Measurements from ENCODE around the gene OBP2B. TPM values are rescaled to one million over a fixed set of nuclear protein-coding genes. Genes with fewer than 3 reads are reported as not detected.
"Not testable (repeated sequence)": the region's sequence is repeated elsewhere in the genome, so short reads cannot be mapped to it uniquely, and the experiment has no call there.

The OBP2B gene
- polyA plus RNA-seq, 1 donor from 2014 or later = not detected

DNA sequence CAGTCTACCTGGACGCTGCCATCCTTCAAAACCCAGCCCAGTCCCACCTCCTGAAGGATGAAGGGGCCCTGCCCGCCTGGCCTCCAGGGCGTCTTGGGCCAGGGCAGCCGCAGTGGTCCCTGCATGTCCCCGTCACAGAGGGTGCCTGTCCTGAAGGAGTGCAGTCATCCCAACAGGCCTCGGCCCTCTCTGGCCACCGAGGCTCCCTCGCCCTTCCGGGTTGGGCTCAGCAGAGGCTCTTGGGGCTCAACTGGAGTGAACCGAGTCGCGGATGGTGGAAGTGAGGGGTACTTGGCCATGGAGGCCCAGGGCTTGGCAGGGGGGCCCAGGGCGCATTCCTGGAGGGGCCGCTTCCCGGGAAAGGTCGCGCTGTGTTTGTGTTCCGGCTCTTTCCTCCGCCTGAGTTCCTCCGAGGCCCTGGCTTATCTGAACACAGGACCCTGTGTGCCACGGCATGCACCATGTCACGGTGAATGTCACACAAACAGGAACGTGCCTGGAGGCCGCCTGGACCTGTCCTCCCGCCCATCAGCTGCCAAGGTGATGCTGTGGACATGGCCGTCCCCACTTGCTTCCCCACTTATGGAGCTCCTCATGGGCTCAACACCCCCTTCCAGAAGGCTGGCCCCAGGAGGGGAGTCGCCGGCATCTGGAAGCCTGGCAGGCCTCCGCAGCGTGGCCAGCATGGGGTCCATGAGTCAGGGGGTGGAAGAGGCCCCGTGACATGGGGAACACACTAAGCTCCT, 25.7 kb upstream of the OBP2B start:
- Histone ChIP-seq H3K36me3 (ENCODE audit: insufficient read depth, low read length) (no peaks in the 10 kb centered on the region), H4K20me1 (ENCODE audit: insufficient read depth) (no peaks in the 10 kb centered on the region), H3K27ac (ENCODE audit: low read length) (no peak overlapping the region), H2AFZ (ENCODE audit: low read depth, low read length) (no peak overlapping the region), H3K9me3 (ENCODE audit: low read length) (no peaks in the 10 kb centered on the region), H3K9ac (ENCODE audit: low read length) (no peak overlapping the region), H3K9me2 (ENCODE audit: insufficient read depth, low read length) (no peaks in the 10 kb centered on the region), H3K4me2 (ENCODE audit: low read length) (no peak overlapping the region), H3K79me2 (replicated peaks; ENCODE audit: insufficient read depth, low read length) (no peaks in the 10 kb centered on the region), H3K4me3 (ENCODE audit: low read length) (no peak overlapping the region), H3K27me3 (ENCODE audit: insufficient read depth, low read depth, low read length) (no peaks in the 10 kb centered on the region), H3F3A (ENCODE audit: insufficient read depth, low read length, poor library complexity, severe bottlenecking) (no peaks in the 10 kb centered on the region)
- no peak for TF ChIP-seq TAF1 (IDR thresholded peaks at IDR 0.05; ENCODE audit: low read depth)
- TF ChIP-seq, protein P1, sequence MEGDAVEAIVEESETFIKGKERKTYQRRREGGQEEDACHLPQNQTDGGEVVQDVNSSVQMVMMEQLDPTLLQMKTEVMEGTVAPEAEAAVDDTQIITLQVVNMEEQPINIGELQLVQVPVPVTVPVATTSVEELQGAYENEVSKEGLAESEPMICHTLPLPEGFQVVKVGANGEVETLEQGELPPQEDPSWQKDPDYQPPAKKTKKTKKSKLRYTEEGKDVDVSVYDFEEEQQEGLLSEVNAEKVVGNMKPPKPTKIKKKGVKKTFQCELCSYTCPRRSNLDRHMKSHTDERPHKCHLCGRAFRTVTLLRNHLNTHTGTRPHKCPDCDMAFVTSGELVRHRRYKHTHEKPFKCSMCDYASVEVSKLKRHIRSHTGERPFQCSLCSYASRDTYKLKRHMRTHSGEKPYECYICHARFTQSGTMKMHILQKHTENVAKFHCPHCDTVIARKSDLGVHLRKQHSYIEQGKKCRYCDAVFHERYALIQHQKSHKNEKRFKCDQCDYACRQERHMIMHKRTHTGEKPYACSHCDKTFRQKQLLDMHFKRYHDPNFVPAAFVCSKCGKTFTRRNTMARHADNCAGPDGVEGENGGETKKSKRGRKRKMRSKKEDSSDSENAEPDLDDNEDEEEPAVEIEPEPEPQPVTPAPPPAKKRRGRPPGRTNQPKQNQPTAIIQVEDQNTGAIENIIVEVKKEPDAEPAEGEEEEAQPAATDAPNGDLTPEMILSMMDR (IDR thresholded peaks at IDR 0.05; ENCODE audit: poor library complexity, severe bottlenecking) = no peak
- no peak for TF ChIP-seq MXI1 (conservative IDR thresholded peaks at IDR 0.05; ENCODE audit: poor library complexity, severe bottlenecking)
- TF ChIP-seq, protein P2, sequence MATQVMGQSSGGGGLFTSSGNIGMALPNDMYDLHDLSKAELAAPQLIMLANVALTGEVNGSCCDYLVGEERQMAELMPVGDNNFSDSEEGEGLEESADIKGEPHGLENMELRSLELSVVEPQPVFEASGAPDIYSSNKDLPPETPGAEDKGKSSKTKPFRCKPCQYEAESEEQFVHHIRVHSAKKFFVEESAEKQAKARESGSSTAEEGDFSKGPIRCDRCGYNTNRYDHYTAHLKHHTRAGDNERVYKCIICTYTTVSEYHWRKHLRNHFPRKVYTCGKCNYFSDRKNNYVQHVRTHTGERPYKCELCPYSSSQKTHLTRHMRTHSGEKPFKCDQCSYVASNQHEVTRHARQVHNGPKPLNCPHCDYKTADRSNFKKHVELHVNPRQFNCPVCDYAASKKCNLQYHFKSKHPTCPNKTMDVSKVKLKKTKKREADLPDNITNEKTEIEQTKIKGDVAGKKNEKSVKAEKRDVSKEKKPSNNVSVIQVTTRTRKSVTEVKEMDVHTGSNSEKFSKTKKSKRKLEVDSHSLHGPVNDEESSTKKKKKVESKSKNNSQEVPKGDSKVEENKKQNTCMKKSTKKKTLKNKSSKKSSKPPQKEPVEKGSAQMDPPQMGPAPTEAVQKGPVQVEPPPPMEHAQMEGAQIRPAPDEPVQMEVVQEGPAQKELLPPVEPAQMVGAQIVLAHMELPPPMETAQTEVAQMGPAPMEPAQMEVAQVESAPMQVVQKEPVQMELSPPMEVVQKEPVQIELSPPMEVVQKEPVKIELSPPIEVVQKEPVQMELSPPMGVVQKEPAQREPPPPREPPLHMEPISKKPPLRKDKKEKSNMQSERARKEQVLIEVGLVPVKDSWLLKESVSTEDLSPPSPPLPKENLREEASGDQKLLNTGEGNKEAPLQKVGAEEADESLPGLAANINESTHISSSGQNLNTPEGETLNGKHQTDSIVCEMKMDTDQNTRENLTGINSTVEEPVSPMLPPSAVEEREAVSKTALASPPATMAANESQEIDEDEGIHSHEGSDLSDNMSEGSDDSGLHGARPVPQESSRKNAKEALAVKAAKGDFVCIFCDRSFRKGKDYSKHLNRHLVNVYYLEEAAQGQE (IDR thresholded peaks at IDR 0.05; ENCODE audit: borderline replicate concordance) = no peak
- TF ChIP-seq EP300 (conservative IDR thresholded peaks at IDR 0.05; ENCODE audit: poor library complexity, severe bottlenecking) = no peak
- no peak for TF ChIP-seq RAD21 (conservative IDR thresholded peaks at IDR 0.05)
- no peak for TF ChIP-seq SMC3 (conservative IDR thresholded peaks at IDR 0.05; ENCODE audit: poor library complexity)
- TF ChIP-seq POLR2AphosphoS5 (IDR thresholded peaks at IDR 0.05) = no peak
- TF ChIP-seq EZH2 (IDR thresholded peaks at IDR 0.05; ENCODE audit: borderline replicate concordance, insufficient read depth, low read length, poor library complexity, severe bottlenecking) = no peak

DNA sequence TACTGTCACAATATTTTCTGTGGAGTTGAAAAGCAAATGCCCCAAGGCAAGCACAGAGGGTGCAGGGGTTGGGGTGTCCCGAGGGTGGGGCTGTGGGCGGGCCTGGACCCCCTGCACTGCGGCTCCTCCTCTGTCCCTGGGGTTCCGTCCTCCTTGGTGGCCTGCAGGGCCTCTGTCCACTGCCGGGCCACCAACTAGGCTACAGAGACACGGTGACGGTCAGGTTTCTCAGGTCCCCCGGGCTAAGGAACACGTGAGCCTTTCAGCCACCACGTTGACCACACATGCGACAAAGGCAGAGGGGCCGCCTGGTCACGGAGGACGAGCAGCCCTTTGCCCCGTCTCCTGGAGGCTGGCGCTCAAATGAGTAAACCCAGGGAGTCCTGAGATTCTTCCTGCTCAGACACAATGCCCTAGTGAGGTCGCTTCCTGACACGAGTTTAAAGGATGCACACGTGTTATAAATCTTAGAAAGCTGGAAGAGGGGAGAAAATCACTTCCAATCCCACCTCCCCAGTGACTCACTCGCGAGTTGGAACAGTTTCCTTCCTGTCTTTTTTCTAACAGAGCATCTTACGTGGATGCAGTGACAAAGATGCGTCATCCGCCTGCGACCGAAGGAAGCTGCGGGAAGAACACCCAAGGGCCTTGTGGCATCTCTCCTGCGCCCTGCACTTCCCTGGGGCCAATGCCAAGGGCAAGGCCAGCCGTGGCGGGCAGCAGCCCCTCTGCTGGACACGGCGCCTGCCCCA, 24.8 kb upstream of the OBP2B start:
- no peak overlapping the region for H3K9ac ChIP-seq (ENCODE audit: low read length)
- no peaks in the 10 kb centered on the region for H3K9me3 ChIP-seq (ENCODE audit: low read length)
- TF ChIP-seq POLR2AphosphoS5 (IDR thresholded peaks at IDR 0.05) = no peak
- TF ChIP-seq SMC3 (conservative IDR thresholded peaks at IDR 0.05; ENCODE audit: poor library complexity) = no peak
- no peak for TF ChIP-seq MXI1 (conservative IDR thresholded peaks at IDR 0.05; ENCODE audit: poor library complexity, severe bottlenecking)
- no peak for TF ChIP-seq EZH2 (IDR thresholded peaks at IDR 0.05; ENCODE audit: borderline replicate concordance, insufficient read depth, low read length, poor library complexity, severe bottlenecking)

DNA sequence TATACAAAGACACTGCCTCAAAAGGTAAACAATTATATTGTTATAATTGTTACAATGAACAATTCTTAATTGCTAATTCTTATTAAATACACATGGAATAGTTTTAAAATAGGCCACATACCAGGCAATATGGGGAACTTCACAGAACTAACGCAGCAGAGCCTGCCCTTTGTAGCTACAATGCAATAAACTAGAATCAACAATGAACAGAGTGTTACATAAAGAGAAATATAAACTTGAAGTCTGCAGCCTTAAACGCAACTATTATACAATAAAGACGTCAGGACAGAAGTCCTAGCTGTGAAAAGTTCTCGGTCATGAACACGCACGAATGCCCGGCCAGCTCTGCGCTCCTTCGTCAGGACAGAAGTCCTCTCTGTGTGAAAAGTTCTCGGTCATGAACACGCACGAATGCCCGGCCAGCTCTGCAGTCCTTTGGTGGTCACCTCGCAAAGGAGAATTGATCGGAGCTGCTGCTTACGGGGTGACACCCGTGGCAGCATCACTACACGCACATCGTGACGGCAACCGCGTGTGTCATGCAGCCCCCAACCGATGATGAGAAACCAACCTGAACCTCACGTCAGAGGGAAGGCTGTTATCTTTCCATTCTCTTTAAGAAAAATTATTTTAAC, 23.0 kb upstream of the OBP2B start:
- H3K27me3 ChIP-seq (ENCODE audit: insufficient read depth, low read depth, low read length); H3K36me3 ChIP-seq (ENCODE audit: insufficient read depth, low read length); H2AFZ ChIP-seq (ENCODE audit: low read depth, low read length); H3K79me2 ChIP-seq (replicated peaks; ENCODE audit: insufficient read depth, low read length); H3K4me2 ChIP-seq (ENCODE audit: low read length); H4K20me1 ChIP-seq (ENCODE audit: insufficient read depth); H3K9ac ChIP-seq (ENCODE audit: low read length); H3K9me2 ChIP-seq (ENCODE audit: insufficient read depth, low read length); H3K4me3 ChIP-seq (ENCODE audit: low read length); H3K27ac ChIP-seq (ENCODE audit: low read length); H3F3A ChIP-seq (ENCODE audit: insufficient read depth, low read length, poor library complexity, severe bottlenecking); H3K9me3 ChIP-seq (ENCODE audit: low read length): not testable (repeated sequence)

More for the DNA sequence above, 24.8 kb upstream of the OBP2B start:
- Histone ChIP-seq H3K79me2 (replicated peaks; ENCODE audit: insufficient read depth, low read length) (no peaks in the 10 kb centered on the region), H3F3A (ENCODE audit: insufficient read depth, low read length, poor library complexity, severe bottlenecking) (no peaks in the 10 kb centered on the region), H2AFZ (ENCODE audit: low read depth, low read length) (no peak overlapping the region), H3K27ac (ENCODE audit: low read length) (no peak overlapping the region), H3K9me2 (ENCODE audit: insufficient read depth, low read length) (no peaks in the 10 kb centered on the region), H4K20me1 (ENCODE audit: insufficient read depth) (no peaks in the 10 kb centered on the region), H3K4me3 (ENCODE audit: low read length) (no peak overlapping the region), H3K36me3 (ENCODE audit: insufficient read depth, low read length) (no peaks in the 10 kb centered on the region), H3K27me3 (ENCODE audit: insufficient read depth, low read depth, low read length) (no peaks in the 10 kb centered on the region), H3K4me2 (ENCODE audit: low read length) (no peak overlapping the region)

DNA sequence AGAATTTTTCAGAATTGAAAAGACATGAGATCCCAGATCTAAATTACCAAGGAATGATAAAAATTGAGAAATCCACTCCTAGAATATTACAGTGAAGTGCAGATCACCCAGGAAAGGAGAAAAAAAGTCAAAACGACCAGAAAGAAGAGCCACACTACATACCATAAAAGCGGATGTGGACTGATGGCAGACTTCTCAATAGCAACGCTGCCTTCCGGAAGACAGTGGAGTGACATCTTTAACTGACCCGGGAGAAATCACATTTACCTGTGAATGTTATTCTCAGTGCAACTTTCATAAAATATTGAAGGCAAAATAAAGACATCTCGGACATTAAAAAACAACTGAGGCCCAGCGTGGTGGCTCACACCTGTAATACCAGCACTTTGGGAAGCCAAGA, 21.5 kb upstream of the OBP2B start:
- not testable (repeated sequence) for H3K79me2 ChIP-seq (replicated peaks; ENCODE audit: insufficient read depth, low read length)

More for the DNA sequence above, 21.5 kb upstream of the OBP2B start:
- H4K20me1 ChIP-seq (ENCODE audit: insufficient read depth); H3K36me3 ChIP-seq (ENCODE audit: insufficient read depth, low read length); H3K27me3 ChIP-seq (ENCODE audit: insufficient read depth, low read depth, low read length); H3K9ac ChIP-seq (ENCODE audit: low read length); H2AFZ ChIP-seq (ENCODE audit: low read depth, low read length); H3K4me3 ChIP-seq (ENCODE audit: low read length); H3K27ac ChIP-seq (ENCODE audit: low read length); H3K9me3 ChIP-seq (ENCODE audit: low read length); H3K4me2 ChIP-seq (ENCODE audit: low read length); H3F3A ChIP-seq (ENCODE audit: insufficient read depth, low read length, poor library complexity, severe bottlenecking); H3K9me2 ChIP-seq (ENCODE audit: insufficient read depth, low read length): not testable (repeated sequence)

Measured in neural cell (in vitro differentiated cells).